OCI-LY1 (cell line): ENCODE measurements around the gene SEMA5A.

Experiments
- H2AFZ ChIP-seq: fragments of 200-600 bp; sonication (generic), shearing (Covaris generic); 2 replicates; pipeline ENCODE4 v1.6.0; 2014; ENCODE audit warnings: antibody characterized with exemption, mild to moderate bottlenecking, low read length
- H3F3A ChIP-seq: fragments of 200-600 bp; sonication (generic), shearing (Covaris generic); 2 replicates; pipeline ENCODE4 v1.6.0; 2014; ENCODE audit warnings: mild to moderate bottlenecking, antibody characterized with exemption, low read length, moderate library complexity; ENCODE audit not compliant: insufficient read depth
- H3K27ac ChIP-seq: fragments of 200-600 bp; sonication (generic); 2 replicates; pipeline ENCODE4 v1.5.1; 2014; ENCODE audit warnings: low read length, mixed run types, mild to moderate bottlenecking, low read depth; ENCODE audit not compliant: poor library complexity, severe bottlenecking
- H3K27me3 ChIP-seq: fragments of 200-600 bp; sonication (generic); 2 replicates; pipeline ENCODE4 v1.6.0; 2014; ENCODE audit warnings: antibody characterized with exemption, mild to moderate bottlenecking, low read length, moderate library complexity; ENCODE audit not compliant: insufficient read depth
- H3K36me3 ChIP-seq: fragments of 200-600 bp; sonication (generic); 2 replicates; pipeline ENCODE4 v1.6.1; 2014; ENCODE audit warnings: mild to moderate bottlenecking, antibody characterized with exemption, low read length, moderate library complexity, mixed read lengths; ENCODE audit not compliant: insufficient read depth
- H3K4me1 ChIP-seq: fragments of 200-600 bp; sonication (generic); 2 replicates; pipeline ENCODE4 v1.5.1; 2014; ENCODE audit warnings: mild to moderate bottlenecking, low read length, moderate library complexity; ENCODE audit not compliant: insufficient read depth, severe bottlenecking
- H3K4me2 ChIP-seq: fragments of 200-600 bp; sonication (generic), shearing (Covaris generic); 2 replicates; pipeline ENCODE4 v1.6.1; 2014; ENCODE audit warnings: low read length
- H3K4me3 ChIP-seq: fragments of 200-600 bp; sonication (generic); 2 replicates; pipeline ENCODE4 v1.5.1; 2014; ENCODE audit warnings: low read length, low read depth, mild to moderate bottlenecking, mixed read lengths; ENCODE audit not compliant: poor library complexity, severe bottlenecking
- H3K79me2 ChIP-seq: fragments of 200-600 bp; shearing (Covaris generic); 2 replicates; pipeline ENCODE4 v1.6.1; 2016; ENCODE audit warnings: mixed run types, low read length, mixed read lengths; ENCODE audit not compliant: insufficient read depth
- H3K9ac ChIP-seq: fragments of 200-600 bp; sonication (generic), shearing (Covaris generic); 2 replicates; pipeline ENCODE4 v1.6.1; 2014; ENCODE audit warnings: mild to moderate bottlenecking, low read length, mixed read lengths
- H3K9me2 ChIP-seq: fragments of 200-600 bp; sonication (generic), shearing (Covaris generic); 2 replicates; pipeline ENCODE4 v1.6.1; 2014; ENCODE audit warnings: low read depth, mild to moderate bottlenecking, low read length, mixed read lengths
- H3K9me3 ChIP-seq: fragments of 200-600 bp; shearing (Covaris generic); 2 replicates; pipeline ENCODE4 v1.6.1; 2014; ENCODE audit warnings: low read length, mixed read lengths
- H4K20me1 ChIP-seq: fragments of 200-600 bp; sonication (generic), shearing (Covaris generic); 2 replicates; pipeline ENCODE4 v1.6.0; 2016; ENCODE audit warnings: mild to moderate bottlenecking, low read length; ENCODE audit not compliant: insufficient read depth
- EZH2 ChIP-seq: fragments of 200-600 bp; sonication (generic), shearing (Covaris generic); IDR thresholded peaks from 2 replicates; pipeline ENCODE4 v1.8.0; 2017; ENCODE audit warnings: borderline replicate concordance, mixed run types, mild to moderate bottlenecking, antibody characterized with exemption, low read length, moderate library complexity, mixed read lengths
- TF ChIP-seq, protein P1 (sequence below): fragments of 200-600 bp; sonication (generic), shearing (Covaris generic); IDR thresholded peaks from 2 replicates; pipeline ENCODE4 v1.5.1; 2017; ENCODE audit warnings: mild to moderate bottlenecking, antibody characterized with exemption, low read length, moderate library complexity, mixed read lengths

The SEMA5A gene

DNA sequence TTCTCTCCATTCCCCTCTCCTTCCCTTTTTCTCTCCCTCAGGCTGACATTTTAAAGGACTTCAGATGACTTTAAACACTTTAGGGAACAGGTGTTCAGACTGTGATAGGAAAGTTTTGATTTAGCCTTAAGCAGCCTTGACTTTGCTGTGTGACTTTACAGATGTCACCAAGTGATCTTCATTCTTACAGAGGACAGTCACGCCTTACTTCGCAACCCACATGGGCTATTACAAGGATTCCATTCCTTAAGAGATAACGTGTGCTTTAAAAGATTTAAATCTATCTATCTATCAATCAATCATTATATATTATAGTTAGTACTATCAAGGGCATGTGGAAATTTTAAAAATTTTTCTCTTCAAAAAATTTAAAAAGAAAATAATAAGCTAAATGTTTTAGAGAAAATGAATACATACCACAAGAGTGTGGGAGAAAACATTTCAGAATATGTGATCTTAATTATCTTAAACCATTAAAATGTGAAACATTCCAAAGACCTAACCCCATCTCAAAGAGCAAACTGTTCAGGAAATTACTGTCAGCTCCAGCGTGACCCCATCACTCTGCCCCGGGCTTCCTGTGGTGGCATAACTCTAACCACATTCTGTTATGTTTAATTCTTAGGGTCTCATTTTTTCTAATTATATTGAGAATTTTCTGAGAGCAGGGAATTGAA lies 530.5 kb downstream of the SEMA5A start:
- Histone ChIP-seq H3K27me3 (no peaks in the 10 kb centered on the region), H3K79me2 (no peaks in the 10 kb centered on the region), H3K4me1 (no peaks in the 10 kb centered on the region), H3K4me2 (no peak overlapping the region), H3K9me2 (no peaks in the 10 kb centered on the region), H3K27ac (no peak overlapping the region), H2AFZ (no peak overlapping the region), H3F3A (no peaks in the 10 kb centered on the region), H3K9ac (no peak overlapping the region), H3K4me3 (no peak overlapping the region), H3K36me3 (no peaks in the 10 kb centered on the region), H4K20me1 (no peaks in the 10 kb centered on the region), H3K9me3 (no peaks in the 10 kb centered on the region)
- TF ChIP-seq, protein P1, sequence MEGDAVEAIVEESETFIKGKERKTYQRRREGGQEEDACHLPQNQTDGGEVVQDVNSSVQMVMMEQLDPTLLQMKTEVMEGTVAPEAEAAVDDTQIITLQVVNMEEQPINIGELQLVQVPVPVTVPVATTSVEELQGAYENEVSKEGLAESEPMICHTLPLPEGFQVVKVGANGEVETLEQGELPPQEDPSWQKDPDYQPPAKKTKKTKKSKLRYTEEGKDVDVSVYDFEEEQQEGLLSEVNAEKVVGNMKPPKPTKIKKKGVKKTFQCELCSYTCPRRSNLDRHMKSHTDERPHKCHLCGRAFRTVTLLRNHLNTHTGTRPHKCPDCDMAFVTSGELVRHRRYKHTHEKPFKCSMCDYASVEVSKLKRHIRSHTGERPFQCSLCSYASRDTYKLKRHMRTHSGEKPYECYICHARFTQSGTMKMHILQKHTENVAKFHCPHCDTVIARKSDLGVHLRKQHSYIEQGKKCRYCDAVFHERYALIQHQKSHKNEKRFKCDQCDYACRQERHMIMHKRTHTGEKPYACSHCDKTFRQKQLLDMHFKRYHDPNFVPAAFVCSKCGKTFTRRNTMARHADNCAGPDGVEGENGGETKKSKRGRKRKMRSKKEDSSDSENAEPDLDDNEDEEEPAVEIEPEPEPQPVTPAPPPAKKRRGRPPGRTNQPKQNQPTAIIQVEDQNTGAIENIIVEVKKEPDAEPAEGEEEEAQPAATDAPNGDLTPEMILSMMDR, result no peak
- TF ChIP-seq EZH2, result no peak

DNA sequence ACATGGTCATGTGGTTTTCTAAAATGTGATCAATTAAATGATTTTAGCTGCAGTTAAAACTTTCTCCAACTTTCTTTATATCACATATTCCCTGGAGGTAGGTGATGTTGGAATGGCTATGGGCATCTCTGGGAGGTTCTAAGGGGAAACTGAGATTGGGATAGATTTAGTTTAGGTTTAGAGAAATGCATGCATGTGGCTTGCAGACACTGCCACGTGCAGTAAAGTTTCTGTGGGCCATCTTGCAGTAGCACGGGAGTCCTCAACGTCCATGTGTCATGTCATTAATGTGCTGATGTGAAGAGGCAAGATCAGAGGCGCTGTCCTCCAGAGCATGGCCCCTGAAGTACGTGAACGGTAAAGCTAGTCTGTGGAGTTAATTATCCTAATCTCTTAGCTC lies 532.7 kb downstream of the SEMA5A start:
- H3K4me1 ChIP-seq, result no peaks in the 10 kb centered on the region
- H3K9ac ChIP-seq, result no peak overlapping the region
- no peaks in the 10 kb centered on the region for H3K9me2 ChIP-seq
- no peak overlapping the region for H2AFZ ChIP-seq
- H3K4me3 ChIP-seq, result no peak overlapping the region
- H3K27me3 ChIP-seq, result no peaks in the 10 kb centered on the region
- H3K4me2 ChIP-seq, result no peak overlapping the region
- no peaks in the 10 kb centered on the region for H3F3A ChIP-seq
- no peaks in the 10 kb centered on the region for H3K9me3 ChIP-seq
- no peaks in the 10 kb centered on the region for H3K36me3 ChIP-seq
- TF ChIP-seq EZH2, result no peak
- TF ChIP-seq, protein P1, result no peak
- no peaks in the 10 kb centered on the region for H3K79me2 ChIP-seq
- H3K27ac ChIP-seq, result no peak overlapping the region
- no peaks in the 10 kb centered on the region for H4K20me1 ChIP-seq

DNA sequence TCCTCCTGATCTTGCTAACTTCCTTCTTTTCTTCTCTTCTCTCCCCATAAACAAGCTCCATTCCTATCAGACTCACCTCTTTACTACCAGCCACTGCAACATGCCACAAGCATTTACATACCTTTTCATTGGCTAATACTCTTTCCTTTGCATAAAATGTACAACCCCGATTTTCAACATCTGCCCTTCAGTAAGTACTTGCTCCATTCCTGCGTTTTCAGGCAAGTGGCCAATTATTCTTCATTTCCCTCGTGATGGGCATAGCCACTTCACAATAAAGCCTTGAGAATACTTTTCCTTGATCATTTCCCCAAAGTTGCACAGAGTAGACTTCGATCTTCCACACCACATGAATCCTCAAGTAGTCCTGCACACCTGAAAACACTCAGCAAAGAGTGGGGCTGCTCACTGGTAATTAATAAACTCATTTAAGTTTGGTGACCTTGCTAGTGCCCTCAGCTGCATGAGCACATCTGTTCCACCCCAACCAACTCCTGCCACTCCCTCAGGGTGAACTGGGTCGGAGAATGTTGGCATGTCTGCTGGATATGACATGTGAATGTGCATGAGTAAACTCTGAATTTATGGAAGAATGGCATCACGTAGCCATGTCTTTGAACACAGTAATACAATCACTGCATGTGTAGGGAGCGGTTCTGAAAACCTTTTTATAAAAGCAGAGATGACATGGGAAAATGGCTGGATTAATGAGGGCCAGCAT lies 535.8 kb downstream of the SEMA5A start:
- H4K20me1 ChIP-seq, result no peaks in the 10 kb centered on the region
- no peak for TF ChIP-seq EZH2
- TF ChIP-seq, protein P1, result no peak
- H3K27ac ChIP-seq, result no peak overlapping the region
- no peaks in the 10 kb centered on the region for H3K9me2 ChIP-seq
- no peaks in the 10 kb centered on the region for H3K4me1 ChIP-seq
- no peak overlapping the region for H3K9ac ChIP-seq
- H3K27me3 ChIP-seq, result no peaks in the 10 kb centered on the region
- H3K4me3 ChIP-seq, result no peak overlapping the region
- no peak overlapping the region for H2AFZ ChIP-seq
- H3K79me2 ChIP-seq, result no peaks in the 10 kb centered on the region
- H3K36me3 ChIP-seq, result no peaks in the 10 kb centered on the region
- H3K9me3 ChIP-seq, result no peaks in the 10 kb centered on the region
- no peaks in the 10 kb centered on the region for H3F3A ChIP-seq
- no peak overlapping the region for H3K4me2 ChIP-seq
